ENCODE data around the gene DNAH14.
"Not testable (repeated sequence)": the region's sequence is repeated elsewhere in the genome, so short reads cannot be mapped to it uniquely, and the experiment has no call there.

DNAH14 gene

GRCh38 chr1:224922404-224923164 lies 6.9 kb upstream of the DNAH14 start:
- DNase-seq: peak in 1 of 14 donors; percentile 1

GRCh38 chr1:224923726-224924125 lies 5.7 kb upstream of the DNAH14 start:
- DNase-seq: no peak

- DNase-seq: not testable (repeated sequence)
Measured at GRCh38 chr1:224927631-224928030, 1.8 kb upstream of the DNAH14 start.

- DNase-seq: no peak
Measured at GRCh38 chr1:224928906-224929305, 569 bp upstream of the DNAH14 start.

- no peak for DNase-seq
Measured at GRCh38 chr1:224931605-224932004, 2.1 kb downstream of the DNAH14 start.

- DNase-seq: no peak
Measured at GRCh38 chr1:224932607-224933249, 3.3 kb downstream of the DNAH14 start.

- no peak for DNase-seq
Measured at GRCh38 chr1:224933584-224933983, 4.1 kb downstream of the DNAH14 start.

- no peak for DNase-seq
Measured at GRCh38 chr1:224938652-224939051, 9.2 kb downstream of the DNAH14 start.

GRCh38 chr1:224939844-224940425 lies 10.5 kb downstream of the DNAH14 start:
- no peak for DNase-seq

- DNase-seq: not testable (repeated sequence)
Measured at GRCh38 chr1:224940735-224941134, 11.3 kb downstream of the DNAH14 start.

GRCh38 chr1:224945651-224946348 lies 16.3 kb downstream of the DNAH14 start:
- not testable (repeated sequence) for DNase-seq

- not testable (repeated sequence) for DNase-seq
Measured at GRCh38 chr1:224946349-224946691, 16.8 kb downstream of the DNAH14 start.

GRCh38 chr1:224957696-224958095 lies 28.2 kb downstream of the DNAH14 start:
- DNase-seq: no peak

- DNase-seq: no peak
Measured at GRCh38 chr1:224958490-224958889, 29.0 kb downstream of the DNAH14 start.

GRCh38 chr1:224959115-224959514 lies 29.6 kb downstream of the DNAH14 start:
- no peak for DNase-seq

- DNase-seq: no peak
Measured at GRCh38 chr1:224959656-224960055, 30.2 kb downstream of the DNAH14 start.

- no peak for DNase-seq
Measured at GRCh38 chr1:224980181-224980580, 50.7 kb downstream of the DNAH14 start.

GRCh38 chr1:224981922-224982354 lies 52.5 kb downstream of the DNAH14 start:
- DNase-seq: not testable (repeated sequence)

- no peak for DNase-seq
Measured at GRCh38 chr1:224988042-224988441, 58.6 kb downstream of the DNAH14 start.

GRCh38 chr1:224989615-224990014 lies 60.1 kb downstream of the DNAH14 start:
- DNase-seq: no peak

- DNase-seq: not testable (repeated sequence)
Measured at GRCh38 chr1:224991550-224991949, 62.1 kb downstream of the DNAH14 start.

- no peak for DNase-seq
Measured at GRCh38 chr1:224995602-224996001, 66.1 kb downstream of the DNAH14 start.

- no peak for DNase-seq
Measured at GRCh38 chr1:224996266-224996665, 66.8 kb downstream of the DNAH14 start.

Data from C1 segment of cervical spinal cord (tissue), 14 donors.